H9 (cell line): Measurements from ENCODE around the gene IGFBP1. TPM values are rescaled to one million over a fixed set of nuclear protein-coding genes. Genes with fewer than 3 reads are reported as not detected.
A peak's percentile ranks its signal among the peaks of the same experiment; 100 is the strongest.

Experiments
- DNase-seq: peaks from one replicate; pipeline ENCODE4 v3.0.0-alpha.2; 2017
- H2AFZ ChIP-seq: one replicate; pipeline ENCODE4 v1.6.1; 2013; ENCODE audit warnings: mild to moderate bottlenecking, low read length, control low read depth, moderate library complexity
- H2AK5ac ChIP-seq: 2 replicates; pipeline ENCODE4 v1.6.1; 2013; ENCODE audit warnings: low read length, control low read depth, mixed read lengths; ENCODE audit not compliant: insufficient read length
- H2BK120ac ChIP-seq: one replicate; pipeline ENCODE4 v1.6.1; 2013; ENCODE audit warnings: low read depth, mild to moderate bottlenecking, low read length, control low read depth, inconsistent platforms; ENCODE audit not compliant: poor library complexity, severe bottlenecking
- H2BK12ac ChIP-seq: 2 replicates; pipeline ENCODE4 v1.6.1; 2013; ENCODE audit warnings: low read length, control low read depth, mixed read lengths, low read depth; ENCODE audit not compliant: insufficient read length
- H2BK15ac ChIP-seq: 2 replicates; pipeline ENCODE4 v1.6.1; 2013; ENCODE audit warnings: low read depth, low read length, control low read depth
- H2BK20ac ChIP-seq: one replicate; pipeline ENCODE4 v1.6.1; 2013; ENCODE audit warnings: low read depth, mild to moderate bottlenecking, low read length, control low read depth, inconsistent platforms; ENCODE audit not compliant: poor library complexity, severe bottlenecking
- H2BK5ac ChIP-seq: 2 replicates; pipeline ENCODE4 v1.6.1; 2013; ENCODE audit warnings: low read length, control low read depth, mixed read lengths; ENCODE audit not compliant: insufficient read length
- H3K14ac ChIP-seq: 2 replicates; pipeline ENCODE4 v1.6.1; 2013; ENCODE audit warnings: low read length, control low read depth; ENCODE audit not compliant: insufficient read depth
- H3K18ac ChIP-seq: 2 replicates; pipeline ENCODE4 v1.6.1; 2013; ENCODE audit warnings: low read depth, mild to moderate bottlenecking, mixed read lengths, low read length, control low read depth; ENCODE audit not compliant: insufficient read length
- H3K23ac ChIP-seq: 2 replicates; pipeline ENCODE4 v1.6.1; 2013; ENCODE audit warnings: low read length, control low read depth, mixed read lengths, low read depth; ENCODE audit not compliant: insufficient read length
- H3K23me2 ChIP-seq: 2 replicates; pipeline ENCODE4 v1.6.1; 2013; ENCODE audit warnings: low read depth, mild to moderate bottlenecking, mixed read lengths, low read length, control low read depth; ENCODE audit not compliant: insufficient read length, poor library complexity, severe bottlenecking
- H3K27ac ChIP-seq: 2 replicates; pipeline ENCODE4 v1.5.1; 2013; ENCODE audit warnings: low read length, control low read depth, mixed read lengths, low read depth; ENCODE audit not compliant: insufficient read length
- H3K27me3 ChIP-seq: 2 replicates; pipeline ENCODE4 v1.6.1; 2013; ENCODE audit warnings: low read length, control low read depth, inconsistent platforms; ENCODE audit not compliant: insufficient read depth
- H3K4ac ChIP-seq: 2 replicates; pipeline ENCODE4 v1.6.1; 2013; ENCODE audit warnings: low read depth, mild to moderate bottlenecking, control low read depth, inconsistent platforms, low read length, moderate library complexity
- H3K4me1 ChIP-seq: 2 replicates; pipeline ENCODE4 v1.6.1; 2013; ENCODE audit warnings: low read length, control low read depth, inconsistent platforms; ENCODE audit not compliant: insufficient read depth
- H3K4me2 ChIP-seq: 2 replicates; pipeline ENCODE4 v1.6.1; 2013; ENCODE audit warnings: low read length, control low read depth, mixed read lengths; ENCODE audit not compliant: insufficient read length, insufficient read depth
- H3K56ac ChIP-seq: 2 replicates; pipeline ENCODE4 v1.6.1; 2013; ENCODE audit warnings: low read depth, mild to moderate bottlenecking, mixed read lengths, low read length, control low read depth; ENCODE audit not compliant: insufficient read length
- H3K79me1 ChIP-seq: 2 replicates; pipeline ENCODE4 v1.6.1; 2013; ENCODE audit warnings: low read depth, mild to moderate bottlenecking, moderate library complexity, low read length, control low read depth, inconsistent platforms; ENCODE audit not compliant: insufficient read depth, poor library complexity, severe bottlenecking
- H3K79me2 ChIP-seq: 2 replicates; pipeline ENCODE4 v1.6.1; 2013; ENCODE audit warnings: low read length, control low read depth, inconsistent platforms; ENCODE audit not compliant: insufficient read depth
- H3K9ac ChIP-seq: 2 replicates; pipeline ENCODE4 v1.6.1; 2013; ENCODE audit warnings: low read length, control low read depth, mixed read lengths; ENCODE audit not compliant: insufficient read length; ENCODE audit errors: extremely low read depth
- H3K9me3 ChIP-seq: one replicate; pipeline ENCODE4 v1.6.1; 2013; ENCODE audit warnings: low read depth, low read length, inconsistent platforms; ENCODE audit not compliant: control insufficient read depth
- H3T11ph ChIP-seq: one replicate; pipeline ENCODE4 v1.6.1; 2013; ENCODE audit warnings: mild to moderate bottlenecking, low read length, control low read depth, inconsistent platforms
- H4K20me1 ChIP-seq: one replicate; pipeline ENCODE4 v1.6.1; 2013; ENCODE audit not compliant: control insufficient read depth, insufficient read length, insufficient read depth
- H4K5ac ChIP-seq: 2 replicates; pipeline ENCODE4 v1.6.1; 2013; ENCODE audit warnings: low read depth, mild to moderate bottlenecking, mixed read lengths, low read length, control low read depth; ENCODE audit not compliant: insufficient read length
- H4K8ac ChIP-seq: replicated peaks from 2 replicates; pipeline ENCODE4 v1.6.1; 2013; ENCODE audit warnings: low read length, control low read depth, mixed read lengths, low read depth; ENCODE audit not compliant: insufficient read length
- H4K91ac ChIP-seq: 2 replicates; pipeline ENCODE4 v1.6.1; 2013; ENCODE audit warnings: low read depth, mild to moderate bottlenecking, moderate library complexity, mixed read lengths, low read length, control low read depth; ENCODE audit not compliant: insufficient read length
- H3K27ac Mint-ChIP-seq, 3 experiments: 2 replicates in 2 of 3; 3 replicates in 1 of 3; pipeline ENCODE4 v1.8.0; 2020 to 2021; ENCODE audit warnings: mixed read lengths in 3 of 3, mild to moderate bottlenecking in 1 of 3, moderate library complexity in 1 of 3
- H3K27me3 Mint-ChIP-seq: 2 replicates; pipeline ENCODE4 v1.8.0; 2021; ENCODE audit warnings: low read depth, mild to moderate bottlenecking, moderate library complexity, mixed read lengths
- H3K36me3 Mint-ChIP-seq, 3 experiments: 2 replicates in 2 of 3; 3 replicates in 1 of 3; pipeline ENCODE4 v1.8.0; 2020 to 2021; ENCODE audit warnings: low read depth in 3 of 3, mixed read lengths in 3 of 3; ENCODE audit not compliant: insufficient read depth in 1 of 3
- H3K4me1 Mint-ChIP-seq, 2 experiments: 2 replicates each; pipeline ENCODE4 v1.8.0; 2020; ENCODE audit warnings: mixed read lengths in 2 of 2
- H3K4me3 Mint-ChIP-seq, 2 experiments: 2 replicates in 1 of 2; 3 replicates in 1 of 2; pipeline ENCODE4 v1.8.0; 2020 to 2021; ENCODE audit warnings: mild to moderate bottlenecking in 2 of 2, mixed read lengths in 2 of 2, moderate library complexity in 1 of 2
- H3K9me3 Mint-ChIP-seq, 2 experiments: 2 replicates in 1 of 2; 3 replicates in 1 of 2; pipeline ENCODE4 v1.8.0; 2020; ENCODE audit warnings: mild to moderate bottlenecking in 2 of 2, mixed read lengths in 2 of 2, moderate library complexity in 1 of 2
- WGBS: extraction: QIAGEN DNeasy Blood & Tissue Kit; methylation state at CpG from one replicate; pipeline ENCODE4 v1.1.7; 2013; ENCODE audit warnings: missing lambda C conversion rate, low lambda C conversion rate, mixed read lengths; ENCODE audit not compliant: insufficient read length; ENCODE audit errors: extremely low coverage; 5-methylcytosine and 5-hydroxymethylcytosine counted together
- total RNA-seq: library from RNA; stranded (reverse); gene quantifications from 2 replicates; pipeline ENCODE4 v1.2.1, GENCODE V29; 2021
- TF ChIP-seq, protein P1 (sequence below): fragments of 200-600 bp; sonication (generic); conservative IDR thresholded peaks from 3 replicates; pipeline ENCODE4 v1.8.0; 2021; ENCODE audit warnings: antibody characterized with exemption, mild to moderate bottlenecking

Gene IGFBP1
- total RNA-seq, 1 experiment from 2014 or later: not detected

DNA sequence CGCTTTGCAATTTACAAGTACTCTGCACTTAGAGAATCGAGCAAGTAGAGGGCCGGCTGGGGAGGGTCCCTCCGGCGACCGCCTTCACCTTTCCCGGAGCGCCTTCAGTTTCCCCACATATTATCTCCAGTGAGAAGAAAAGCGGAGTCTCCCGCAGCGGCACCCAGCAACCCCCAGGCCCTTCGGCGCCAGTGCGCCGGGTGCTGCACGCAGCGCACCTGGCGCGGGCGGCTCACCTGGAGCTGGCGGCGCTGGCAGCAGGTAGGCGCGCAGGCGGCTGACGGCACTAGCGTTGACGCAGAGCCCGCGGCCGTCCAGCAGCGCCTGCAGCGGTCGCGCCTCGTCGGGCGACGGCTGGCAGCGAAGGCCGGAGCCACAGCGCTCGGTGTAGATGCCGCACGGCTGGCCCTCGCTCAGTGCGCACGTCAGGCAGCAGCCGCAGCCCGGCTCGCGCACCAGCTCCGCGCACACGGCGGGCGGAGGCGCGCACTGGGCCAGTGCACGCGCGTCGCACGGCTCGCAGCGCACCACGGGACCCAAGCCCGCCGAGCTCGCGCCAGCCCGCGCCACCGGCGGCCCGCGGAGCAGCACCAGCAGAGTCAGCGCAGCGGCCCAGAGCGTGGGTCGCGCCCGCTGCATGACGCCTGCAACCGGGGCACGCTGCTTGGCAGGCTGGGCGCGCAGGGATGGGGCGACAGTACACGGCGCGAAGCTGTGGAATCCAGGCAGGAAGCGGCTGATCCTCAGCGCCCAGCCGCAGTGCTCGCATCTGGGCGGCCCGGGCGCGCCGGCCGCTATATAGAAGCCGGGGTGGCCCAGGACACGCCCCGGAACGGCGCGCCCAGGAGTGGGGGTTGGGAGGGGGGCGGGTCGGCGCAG, 32.5 kb downstream of the IGFBP1 start, which contains the start of gene IGFBP3:
Gene IGFBP3, minus strand, starts transcription at position 771 of the 879 bp plus-strand sequence. Its CDS starts 132 bp downstream, at position 639.
- H3K27ac Mint-ChIP-seq: no peak within 1 kb of the TSS
- H3K27me3 ChIP-seq: peaks cover 31% of the 10 kb centered on the region; the same call in 1 of the 2 replicates
- no peak within 1 kb of the TSS for H2BK20ac ChIP-seq
- no peak within 1 kb of the TSS for H2AK5ac ChIP-seq
- peaks cover 43 to 52% of the 10 kb centered on the region in 2 experiments for H3K4me1 Mint-ChIP-seq
- H4K5ac ChIP-seq: no peak within 1 kb of the TSS
- H3K14ac ChIP-seq: no peak within 1 kb of the TSS
- H2BK15ac ChIP-seq: no peak within 1 kb of the TSS; the same call in 1 of the 2 replicates
- no peak within 1 kb of the TSS for H4K91ac ChIP-seq
- H4K20me1 ChIP-seq: no peaks in the 10 kb centered on the region
- H2BK12ac ChIP-seq: no peak within 1 kb of the TSS
- H3K18ac ChIP-seq: no peak within 1 kb of the TSS
- no peak within 1 kb of the TSS for H3K27ac ChIP-seq
- H3K4ac ChIP-seq: no peak within 1 kb of the TSS
- H3K4me2 ChIP-seq: peak within 1 kb of the TSS; percentile 71
- peak within 1 kb of the TSS; percentile 71 to 85 for H3K4me3 Mint-ChIP-seq
- no peak within 1 kb of the TSS for H2AFZ ChIP-seq
- H3K36me3 Mint-ChIP-seq: peaks cover 0 to 6% (median 1%) of the 10 kb centered on the region in 3 experiments; a peak in 2 of 7 replicates
- no peak within 1 kb of the TSS for H3K23ac ChIP-seq
- no peak within 1 kb of the TSS for H2BK5ac ChIP-seq
- peaks cover 5% of the 10 kb centered on the region; the same call in 1 of the 2 replicates for H3K4me1 ChIP-seq
- DNase-seq: peak; percentile 76
- H3T11ph ChIP-seq: no peak within 1 kb of the TSS
- WGBS: no CpG with 5 or more reads among the region's 111 CpGs
- no peaks in the 10 kb centered on the region for H3K79me2 ChIP-seq
- TF ChIP-seq, protein P1, sequence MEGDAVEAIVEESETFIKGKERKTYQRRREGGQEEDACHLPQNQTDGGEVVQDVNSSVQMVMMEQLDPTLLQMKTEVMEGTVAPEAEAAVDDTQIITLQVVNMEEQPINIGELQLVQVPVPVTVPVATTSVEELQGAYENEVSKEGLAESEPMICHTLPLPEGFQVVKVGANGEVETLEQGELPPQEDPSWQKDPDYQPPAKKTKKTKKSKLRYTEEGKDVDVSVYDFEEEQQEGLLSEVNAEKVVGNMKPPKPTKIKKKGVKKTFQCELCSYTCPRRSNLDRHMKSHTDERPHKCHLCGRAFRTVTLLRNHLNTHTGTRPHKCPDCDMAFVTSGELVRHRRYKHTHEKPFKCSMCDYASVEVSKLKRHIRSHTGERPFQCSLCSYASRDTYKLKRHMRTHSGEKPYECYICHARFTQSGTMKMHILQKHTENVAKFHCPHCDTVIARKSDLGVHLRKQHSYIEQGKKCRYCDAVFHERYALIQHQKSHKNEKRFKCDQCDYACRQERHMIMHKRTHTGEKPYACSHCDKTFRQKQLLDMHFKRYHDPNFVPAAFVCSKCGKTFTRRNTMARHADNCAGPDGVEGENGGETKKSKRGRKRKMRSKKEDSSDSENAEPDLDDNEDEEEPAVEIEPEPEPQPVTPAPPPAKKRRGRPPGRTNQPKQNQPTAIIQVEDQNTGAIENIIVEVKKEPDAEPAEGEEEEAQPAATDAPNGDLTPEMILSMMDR: no peak
- peaks cover 0 to 4% of the 10 kb centered on the region in 2 experiments; a peak in 2 of 5 replicates for H3K9me3 Mint-ChIP-seq
- no peaks in the 10 kb centered on the region for H3K79me1 ChIP-seq
- H2BK120ac ChIP-seq: no peak within 1 kb of the TSS
- no peak within 1 kb of the TSS for H3K9ac ChIP-seq
- H4K8ac ChIP-seq: no peak within 1 kb of the TSS
- H3K56ac ChIP-seq: no peak within 1 kb of the TSS
- H3K9me3 ChIP-seq: no peaks in the 10 kb centered on the region
- peaks cover 77% of the 10 kb centered on the region for H3K27me3 Mint-ChIP-seq
- H3K23me2 ChIP-seq: peaks cover 14% of the 10 kb centered on the region
